M059J (cell line): ENCODE measurements around the gene CELA2B. TPM values are rescaled to one million over a fixed set of nuclear protein-coding genes. Genes with fewer than 3 reads are reported as not detected.
"Not testable (repeated sequence)": the region's sequence is repeated elsewhere in the genome, so short reads cannot be mapped to it uniquely, and the experiment has no call there.

Experiments
- DNase-seq: peaks from one replicate; pipeline ENCODE4 v3.0.0-alpha.2; 2012; ENCODE audit warnings: low read depth
- total RNA-seq: library from RNA; depleted of rRNA; stranded (reverse); fragments of >200 nt; shearing (Covaris generic); gene quantifications from 2 replicates; pipeline ENCODE4 v1.2.3, GENCODE V29; 2014

Gene CELA2B
- total RNA-seq, 1 experiment from 2014 or later = not detected

DNA sequence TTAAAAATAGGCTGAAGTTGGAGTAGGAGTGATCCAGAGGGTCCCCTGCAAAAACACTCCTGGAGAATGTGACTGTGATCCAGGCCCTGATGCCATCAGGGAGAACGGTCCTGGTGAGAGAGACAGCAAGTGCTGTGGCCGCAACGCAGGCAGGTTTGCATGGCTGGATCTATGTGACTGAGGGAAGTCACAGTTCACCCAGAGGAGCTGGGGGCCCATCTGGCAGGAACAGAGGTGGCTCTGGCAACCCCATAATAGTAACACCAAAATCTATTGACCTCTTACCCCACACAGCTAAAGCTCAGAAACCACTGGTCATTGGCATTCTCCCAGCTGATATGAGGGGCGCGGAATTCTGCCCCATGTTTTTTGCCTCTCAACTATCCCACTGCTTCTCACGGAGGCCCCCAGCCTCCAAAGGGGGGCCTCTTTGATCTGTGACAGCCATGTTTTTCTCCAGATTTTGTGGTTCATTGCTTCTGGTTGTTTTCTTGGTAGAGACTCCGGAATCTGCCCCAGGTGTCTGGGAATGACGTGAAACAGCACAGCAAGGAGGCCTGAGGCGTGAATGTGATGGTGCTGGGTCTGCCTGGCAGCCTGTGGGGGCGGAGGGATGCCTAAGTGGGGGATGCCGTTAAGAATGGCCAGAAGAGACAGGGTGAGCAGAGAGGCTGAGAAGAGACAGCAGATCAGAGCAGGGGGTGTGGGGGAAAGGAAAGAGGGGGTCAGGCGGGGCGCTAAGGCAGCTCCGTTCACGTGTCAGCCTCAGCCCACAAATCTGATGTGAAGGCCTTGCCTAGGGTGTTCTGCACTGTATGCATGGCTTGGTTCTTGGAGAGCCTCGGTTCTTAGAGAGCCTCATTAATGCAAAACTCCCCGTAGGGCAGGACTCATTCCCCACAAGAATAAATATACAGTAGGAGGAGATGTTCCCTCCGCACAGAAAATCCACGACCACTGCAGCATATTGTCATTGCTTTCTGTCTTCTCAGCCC lies 24.6 kb downstream of the CELA2B start:
- no peak for DNase-seq

DNA sequence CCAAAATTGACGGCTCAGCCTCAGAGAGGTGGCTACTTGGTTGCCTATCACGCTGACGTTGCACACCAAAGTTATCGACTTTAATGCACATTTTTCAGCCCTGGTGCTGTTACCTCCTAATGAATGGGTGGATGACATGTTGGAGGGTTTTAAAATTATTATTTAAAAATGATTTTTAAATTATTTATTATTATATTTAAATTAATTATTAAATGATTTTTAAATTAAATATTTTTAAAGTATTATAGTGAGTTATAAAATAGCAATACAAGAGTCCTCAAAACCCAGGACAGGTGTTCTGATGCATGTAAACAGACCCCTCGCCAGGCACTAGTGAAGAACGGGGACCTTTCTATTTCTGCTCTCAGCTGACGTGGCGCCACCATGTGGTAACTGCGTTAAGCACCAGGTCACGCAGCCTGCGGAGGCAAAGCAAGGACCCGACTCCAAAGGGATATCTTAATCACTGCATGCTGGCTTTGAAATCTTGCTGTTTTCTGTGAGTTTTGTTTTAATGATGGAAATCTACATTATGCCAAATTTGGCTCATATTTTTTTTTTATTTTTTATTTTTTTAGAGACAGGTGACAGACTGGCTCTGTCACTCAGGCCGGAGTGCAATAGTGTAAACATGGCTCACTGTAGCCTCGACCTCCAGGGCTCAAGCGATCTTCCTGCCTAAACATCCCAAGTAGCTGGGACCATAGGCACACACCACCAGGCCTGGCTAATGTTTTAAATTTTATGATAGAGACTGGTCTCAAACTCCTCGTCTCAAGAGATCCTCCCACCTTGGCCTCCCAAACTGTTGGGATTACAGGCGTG lies 25.5 kb downstream of the CELA2B start:
- DNase-seq = peak; percentile 46

DNA sequence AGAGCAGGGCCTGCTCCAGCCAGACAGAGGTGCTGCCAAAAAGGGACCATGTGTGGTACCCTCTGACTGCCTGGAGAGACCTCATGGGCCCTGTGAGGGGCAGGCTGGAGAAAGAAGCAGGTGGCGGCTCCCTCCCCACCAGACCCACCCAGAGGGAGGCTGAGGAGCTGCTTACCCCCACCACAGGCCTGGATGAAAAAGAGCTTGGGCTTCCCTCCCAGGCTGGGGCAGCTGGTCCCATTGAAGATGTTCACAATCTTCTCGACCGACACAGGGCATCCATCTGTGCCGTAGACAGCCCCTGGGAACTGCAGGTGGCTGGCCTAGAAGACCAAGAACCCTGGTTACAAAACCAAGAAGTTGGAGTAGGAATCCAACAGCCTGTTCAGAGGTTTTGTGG lies 28.5 kb downstream of the CELA2B start:
- DNase-seq = no peak

- DNase-seq = no peak
Observed at GRCh38 chr1:15506831-15507230, 30.9 kb downstream of the CELA2B start.

DNA sequence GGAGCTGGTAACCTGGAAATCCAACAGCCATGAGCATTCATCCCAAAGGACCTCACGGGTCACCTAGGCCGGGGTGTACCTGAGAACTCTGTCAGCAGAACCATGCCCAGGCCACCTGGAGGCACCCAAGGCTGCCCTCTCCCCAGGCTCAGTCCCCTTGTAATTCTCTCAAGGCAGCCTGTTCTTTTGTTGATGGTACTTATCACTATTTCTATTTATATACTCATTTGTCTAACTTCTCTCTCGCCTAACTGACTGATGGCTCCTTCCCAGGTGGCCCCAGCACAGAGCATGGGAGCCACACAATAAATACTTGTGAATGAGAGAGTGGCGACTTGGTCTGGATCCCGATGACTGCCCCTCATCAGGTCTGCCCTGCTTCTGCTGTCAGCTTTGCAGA lies 31.4 kb downstream of the CELA2B start:
- DNase-seq = no peak

DNA sequence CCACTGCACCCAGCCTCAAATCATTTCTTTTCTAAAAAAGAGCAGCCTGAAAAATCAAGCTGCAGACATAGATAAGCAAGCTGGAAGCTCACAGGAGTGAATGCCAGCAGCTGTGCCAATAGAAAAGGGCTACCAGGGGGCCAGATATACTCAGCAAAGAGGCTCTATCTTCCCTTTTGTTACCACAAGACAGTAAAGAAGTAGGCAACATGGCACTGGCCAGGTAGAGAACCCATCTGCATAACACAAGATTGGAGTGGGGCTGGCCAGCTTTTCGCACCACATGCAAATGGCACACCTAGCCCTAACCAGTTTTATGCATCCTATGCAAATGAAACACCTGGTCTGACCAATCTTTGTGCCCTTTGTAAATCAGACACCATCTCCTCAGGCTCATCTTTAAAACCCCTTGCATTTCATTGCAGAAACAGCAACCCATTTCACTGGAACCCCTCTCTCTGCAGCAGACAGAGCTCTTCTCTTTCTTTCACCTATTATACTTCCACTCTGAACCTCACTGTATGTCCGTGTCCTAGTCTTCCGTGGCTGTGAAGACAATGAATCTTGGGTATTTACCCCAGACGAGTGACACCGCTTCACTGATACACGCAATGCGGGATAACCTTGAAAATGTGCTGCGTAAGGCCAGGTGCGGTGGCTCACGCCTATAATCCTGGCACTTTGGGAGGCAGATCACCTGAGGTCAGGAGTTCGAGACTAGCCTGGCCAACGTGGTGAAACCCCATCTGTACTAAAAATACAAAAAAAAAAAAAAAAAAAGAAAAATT lies 33.0 kb downstream of the CELA2B start:
- no peak for DNase-seq

- DNase-seq = no peak
Observed at GRCh38 chr1:15509586-15509985, 33.7 kb downstream of the CELA2B start.

GRCh38 chr1:15510611-15511405 lies 34.9 kb downstream of the CELA2B start:
- peak; percentile 22 for DNase-seq

DNA sequence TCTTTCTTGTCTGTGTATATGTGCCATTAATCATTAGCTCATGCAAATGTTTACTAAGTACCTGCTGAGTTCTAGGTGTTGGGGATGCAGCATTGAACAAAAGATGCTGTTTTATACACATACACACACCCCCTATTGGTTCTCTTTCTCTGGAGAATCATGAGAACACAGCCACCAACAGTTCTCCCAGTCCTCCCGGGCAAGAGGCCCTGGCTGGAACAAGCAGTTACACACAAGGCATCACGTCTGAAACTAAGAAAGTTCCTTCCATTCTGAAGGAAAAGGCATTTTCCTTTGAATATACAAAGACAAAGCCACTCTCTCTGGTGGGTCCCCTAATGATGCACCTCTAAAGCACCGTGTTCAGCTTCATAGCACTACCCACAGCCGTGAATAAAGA lies 37.3 kb downstream of the CELA2B start:
- no peak for DNase-seq

- no peak for DNase-seq
Observed at GRCh38 chr1:15513919-15514318, 38.0 kb downstream of the CELA2B start.

- DNase-seq = not testable (repeated sequence)
Observed at GRCh38 chr1:15514557-15514956, 38.7 kb downstream of the CELA2B start.

DNA sequence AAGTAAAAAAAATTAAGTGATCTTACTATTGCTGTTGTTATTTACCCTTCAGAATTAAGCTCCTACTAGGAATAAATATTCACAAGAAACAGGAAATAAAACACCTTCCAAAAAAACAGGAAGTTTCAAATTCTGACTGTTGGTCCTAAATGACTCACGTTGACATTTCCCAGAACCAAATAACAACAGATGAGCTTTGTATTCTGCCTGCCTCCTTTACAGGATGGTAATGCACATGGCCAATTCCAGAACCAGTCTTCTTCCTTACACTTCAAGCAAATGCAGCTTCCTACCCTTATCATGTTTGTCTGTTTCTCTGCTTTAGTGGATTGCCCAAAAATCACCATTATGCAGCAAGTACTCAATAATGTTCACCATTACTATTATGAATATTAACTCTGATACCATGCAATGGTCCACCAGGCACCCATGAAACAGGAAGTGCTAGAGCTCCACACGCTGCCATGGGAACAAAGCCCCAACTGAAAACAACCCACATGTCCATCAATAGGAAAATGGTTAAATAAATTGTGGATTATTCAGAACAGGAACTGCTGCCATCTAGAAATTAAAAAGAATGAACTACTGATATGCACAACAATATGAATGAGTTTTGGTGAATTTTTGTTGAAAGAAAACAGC lies 39.2 kb downstream of the CELA2B start:
- peak; percentile 56 for DNase-seq

- no peak for DNase-seq
Observed at GRCh38 chr1:15519625-15520024, 43.7 kb downstream of the CELA2B start.

GRCh38 chr1:15521206-15521906 lies 45.5 kb downstream of the CELA2B start:
- DNase-seq = not testable (repeated sequence)

DNA sequence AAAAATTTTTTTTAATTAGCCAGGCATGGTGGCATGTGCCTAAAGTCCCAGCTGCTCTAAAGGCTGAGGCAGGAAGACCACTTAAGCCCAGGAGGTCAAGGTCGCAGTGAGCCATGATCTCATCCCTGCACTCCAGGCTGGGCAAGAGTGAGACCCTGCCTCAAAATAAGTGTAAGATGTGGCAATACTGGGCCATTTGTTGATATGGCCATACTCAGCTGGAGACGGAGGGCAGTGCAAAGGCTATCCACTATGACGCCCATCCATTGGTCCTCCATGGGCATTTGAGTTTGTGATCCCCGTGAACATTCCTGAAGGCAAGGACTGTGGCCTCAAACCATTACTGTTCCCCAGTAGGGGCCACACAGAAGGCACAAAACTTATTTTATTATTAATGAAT lies 46.6 kb downstream of the CELA2B start:
- DNase-seq = no peak

GRCh38 chr1:15523104-15524020 lies 47.5 kb downstream of the CELA2B start:
- DNase-seq = no peak

DNA sequence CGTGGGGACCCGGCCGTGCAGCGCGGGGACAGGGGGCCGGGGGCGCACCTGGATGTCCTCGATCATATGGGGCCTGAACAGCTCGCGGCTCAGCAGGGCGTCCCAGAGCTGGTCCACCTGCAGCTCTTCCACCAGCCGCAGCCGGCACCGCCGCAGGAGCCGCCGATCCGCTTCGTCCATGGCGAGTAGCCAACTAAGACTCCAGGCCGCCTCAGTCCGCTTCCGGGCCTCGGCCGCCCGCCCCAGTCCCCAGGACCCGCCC lies 48.0 kb downstream of the CELA2B start, which contains the start of gene CASP9:
CASP9 (minus strand) TSS at position 195 of the 262 bp plus-strand sequence; CDS start at position 180, 15 bp downstream.
- no peak for DNase-seq

GRCh38 chr1:15524283-15525049 lies 48.6 kb downstream of the CELA2B start:
- peak; percentile 94 for DNase-seq
